HCT116 (cell line): ENCODE data around the gene SLC6A6. TPM values are rescaled to one million over a fixed set of nuclear protein-coding genes. Genes with fewer than 3 reads are reported as not detected.

ENCODE experiments used
- ATAC-seq: fragments of 200-7000 bp; cut with Tn5 transposase; 2 replicates; pipeline ENCODE4 v1.9.1; 2020; ENCODE audit warnings: mild to moderate bottlenecking, moderate library complexity
- BruUV-seq: library from RNA; stranded (reverse); fragments of 400-500 nt; replicated peaks from 2 replicates; lab custom pipeline; 2021; lab: Mats Ljungman, UMichigan
- CTCF ChIA-PET: fragments of 300-600 bp; sonication (Branson Sonifier 250); formaldehyde crosslinking; loops from one replicate; lab custom pipeline; 2021; ENCODE audit warnings: antibody characterized with exemption; lab: Charles Lee
- POLR2A ChIA-PET: fragments of 300-600, 350-600 bp; sonication (Branson Sonifier 250); formaldehyde crosslinking; loops from one replicate; lab custom pipeline; 2021; ENCODE audit warnings: antibody characterized with exemption; lab: Charles Lee
- RAD21 ChIA-PET, 2 experiments: fragments of 300-600 bp; sonication (Branson Sonifier 250); formaldehyde crosslinking; loops; one replicate each; lab custom pipeline; 2023; ENCODE audit warnings: low total read pairs in 2 of 2; ENCODE audit not compliant: uncharacterized antibody in 2 of 2, unreplicated experiment in 2 of 2, low non-redundant PET in 1 of 2; lab: Charles Lee
- DNase-seq: peaks from one replicate; pipeline ENCODE4 v3.0.0-alpha.2; 2010; ENCODE audit warnings: low read depth, low spot score
- H2AFZ ChIP-seq: fragments of 200-600 bp; shearing (Covaris generic), sonication (generic); 2 replicates; pipeline ENCODE4 v1.6.1; 2017; ENCODE audit warnings: low read depth, mixed run types, mixed read lengths, antibody characterized with exemption, low read length; ENCODE audit not compliant: poor library complexity, severe bottlenecking
- H3K27ac ChIP-seq: 2 replicates; pipeline ENCODE4 v1.5.1; 2012; ENCODE audit warnings: low read depth, low read length
- H3K27me3 ChIP-seq: fragments of 200-600 bp; sonication (generic); 2 replicates; pipeline ENCODE4 v1.6.1; 2016; ENCODE audit warnings: mixed run types, low read length, mixed read lengths; ENCODE audit not compliant: insufficient read depth
- H3K36me3 ChIP-seq, 2 experiments: fragments of 200-500 bp in 1 of 2; fragments of 200-600 bp in 1 of 2; sonication (Bioruptor generic) in 1 of 2; sonication (generic) in 1 of 2; 2 replicates each; pipeline versions ENCODE4 v1.5.1 to v1.6.1; 2014 to 2016; ENCODE audit warnings: low read length in 2 of 2, inconsistent platforms in 1 of 2, mixed read lengths in 1 of 2, mixed run types in 1 of 2; ENCODE audit not compliant: insufficient read depth in 2 of 2, control insufficient read depth in 1 of 2
- H3K4me1 ChIP-seq, 2 experiments: fragments of 200-600 bp in 1 of 2; sonication (generic) in 1 of 2; 2 replicates each; pipeline versions ENCODE4 v1.5.1 to v1.6.1; 2012 to 2017; ENCODE audit warnings: low read length in 2 of 2, inconsistent platforms in 1 of 2, mild to moderate bottlenecking in 1 of 2, mixed read lengths in 1 of 2, mixed run types in 1 of 2, moderate library complexity in 1 of 2; ENCODE audit not compliant: insufficient read depth in 2 of 2, control insufficient read depth in 1 of 2
- H3K4me2 ChIP-seq: fragments of 200-600 bp; sonication (generic); 2 replicates; pipeline ENCODE4 v1.6.1; 2017; ENCODE audit warnings: mixed run types, low read length, mixed read lengths
- H3K4me3 ChIP-seq, 2 experiments: fragments of 200-600 bp in 1 of 2; sonication (generic) in 1 of 2; replicated peaks in 1 of 2; 2 replicates each; pipeline ENCODE4 v1.5.1; 2011 to 2016; ENCODE audit warnings: low read length in 2 of 2, control low read depth in 1 of 2, low read depth in 1 of 2, mild to moderate bottlenecking in 1 of 2, mixed read lengths in 1 of 2, mixed run types in 1 of 2
- H3K79me2 ChIP-seq: fragments of 200-600 bp; sonication (generic); 2 replicates; pipeline ENCODE4 v1.6.1; 2017; ENCODE audit warnings: mild to moderate bottlenecking, mixed run types, low read length, moderate library complexity, mixed read lengths; ENCODE audit not compliant: insufficient read depth
- H3K9ac ChIP-seq: fragments of 200-600 bp; sonication (generic); 2 replicates; pipeline ENCODE4 v1.6.1; 2016; ENCODE audit warnings: low read length, mixed read lengths
- H3K9me2 ChIP-seq: fragments of 200-600 bp; sonication (generic), shearing (Covaris generic); 2 replicates; pipeline ENCODE4 v1.6.1; 2017; ENCODE audit warnings: mixed run types, mild to moderate bottlenecking, moderate library complexity; ENCODE audit not compliant: insufficient read depth
- H3K9me3 ChIP-seq, 2 experiments: fragments of 200-500 bp in 1 of 2; fragments of 200-600 bp in 1 of 2; sonication (Bioruptor generic) in 1 of 2; sonication (generic) in 1 of 2; 2 replicates each; pipeline ENCODE4 v1.6.1; 2014 to 2017; ENCODE audit warnings: low read length in 2 of 2, mixed read lengths in 2 of 2, inconsistent platforms in 1 of 2, low read depth in 1 of 2, mild to moderate bottlenecking in 1 of 2, mixed run types in 1 of 2, moderate library complexity in 1 of 2; ENCODE audit not compliant: control insufficient read depth in 1 of 2, insufficient read depth in 1 of 2
- H4K20me1 ChIP-seq: fragments of 200-600 bp; sonication (generic), shearing (Covaris generic); 2 replicates; pipeline ENCODE4 v1.6.1; 2017; ENCODE audit warnings: mixed run types, mild to moderate bottlenecking, moderate library complexity; ENCODE audit not compliant: insufficient read depth
- CBX3 ChIP-seq: IDR thresholded peaks from 2 replicates; pipeline ENCODE4 v1.6.1; 2012; ENCODE audit warnings: low read depth
- CTCF ChIP-seq, 3 experiments: fragments of 200-600 bp in 1 of 3; sonication (generic) in 1 of 3; IDR thresholded peaks in 2 of 3; conservative IDR thresholded peaks in 1 of 3; 2 replicates each; pipeline ENCODE4 v1.5.1; 2012 to 2017; ENCODE audit warnings: low read depth in 2 of 3, low read length in 2 of 3, antibody characterized with exemption in 1 of 3, borderline replicate concordance in 1 of 3, control low read depth in 1 of 3, mild to moderate bottlenecking in 1 of 3, mixed read lengths in 1 of 3, mixed run types in 1 of 3, moderate library complexity in 1 of 3; ENCODE audit not compliant: insufficient read depth in 1 of 3
- EGR1 ChIP-seq: IDR thresholded peaks from 2 replicates; pipeline ENCODE4 v1.6.1; 2012; ENCODE audit warnings: low read depth
- ELF1 ChIP-seq: IDR thresholded peaks from 2 replicates; pipeline ENCODE4 v1.6.1; 2012; ENCODE audit warnings: low read depth, borderline replicate concordance
- FOSL1 ChIP-seq: IDR thresholded peaks from 2 replicates; pipeline ENCODE4 v1.6.1; 2012; ENCODE audit warnings: low read depth
- MAX ChIP-seq: IDR thresholded peaks from 2 replicates; pipeline ENCODE4 v1.6.1; 2012
- POLR2AphosphoS5 ChIP-seq: IDR thresholded peaks from 2 replicates; pipeline ENCODE4 v1.6.1; 2011; ENCODE audit warnings: mild to moderate bottlenecking, low read depth, low read length, moderate library complexity
- RAD21 ChIP-seq: IDR thresholded peaks from 2 replicates; pipeline ENCODE4 v1.6.1; 2012; ENCODE audit warnings: low read depth, mild to moderate bottlenecking
- SP1 ChIP-seq: IDR thresholded peaks from 2 replicates; pipeline ENCODE4 v1.6.1; 2012; ENCODE audit warnings: low read depth
- TCF7L2 ChIP-seq: IDR thresholded peaks from 2 replicates; pipeline ENCODE4 v1.7.0; 2011; ENCODE audit warnings: borderline replicate concordance, inconsistent platforms; ENCODE audit not compliant: insufficient read depth, insufficient read length; ENCODE audit errors: extremely low read depth
- YY1 ChIP-seq: IDR thresholded peaks from 2 replicates; pipeline ENCODE4 v1.6.1; 2011; ENCODE audit warnings: low read length, low read depth, moderate library complexity, mild to moderate bottlenecking; ENCODE audit not compliant: insufficient replicate concordance; ENCODE audit errors: extremely low read depth
- intact Hi-C: fragments of 100-400 bp; cut with micrococcal nuclease; formaldehyde crosslinking; loops from 2 replicates; pipeline ENCODE4 v1.10.0; 2022
- total RNA-seq: library from RNA; stranded (reverse); gene quantifications from one replicate; pipeline ENCODE4 v1.2.1, GENCODE V29; 2021; ENCODE audit not compliant: unreplicated experiment

Gene SLC6A6
- total RNA-seq, 1 experiment from 2014 or later, result 36.3 TPM

GRCh38 chr3:14370720-14371572 lies 31.5 kb upstream of the SLC6A6 start:
- ChIA-PET CTCF (interaction anchor here (0.7 to 1.0 kb wide), 3 partner anchors 96 to 168 kb away, joined by 3 to 4 read pairs (median 3); no protein-coding TSS in a partner anchor), RAD21 (no interaction called here), POLR2A (interaction anchor here (0.6 kb wide), 1 partner anchor 37 kb away, joined by 3 read pairs; no protein-coding TSS in a partner anchor)
- DNase-seq (no peak), ATAC-seq (no peak)
- Histone ChIP-seq H3K9me3 (no peaks in the 10 kb centered on the region), H3K79me2 (no peaks in the 10 kb centered on the region), H4K20me1 (no peaks in the 10 kb centered on the region), H3K27ac (no peak overlapping the region; the same call in 1 of the 2 replicates), H3K4me1 (peaks cover 23 to 45% of the 10 kb centered on the region in 2 experiments), H3K27me3 (no peaks in the 10 kb centered on the region), H2AFZ (no peak overlapping the region), H3K9ac (peak overlapping the region; percentile 10; the same call in 1 of the 2 replicates), H3K36me3 (no peaks in the 10 kb centered on the region), H3K9me2 (no peaks in the 10 kb centered on the region), H3K4me2 (peak overlapping the region; percentile 52), H3K4me3 (0 out of 4 replicates have a peak overlapping the region, but pooled peaks of 1 of the 2 experiments have one; percentile 17)
- intact Hi-C loops, result no loop called here
- 0 out of 2 replicates have a peak, but pooled peaks have one; percentile 5 for TF ChIP-seq MAX
- no peak for TF ChIP-seq ELF1
- no TSS peak for BruUV-seq

GRCh38 chr3:14371573-14372474 lies 30.6 kb upstream of the SLC6A6 start:
- H3K4me2 ChIP-seq, result peak overlapping the region; percentile 52
- H3K9me3 ChIP-seq, result no peaks in the 10 kb centered on the region
- CTCF ChIA-PET, result interaction anchor here (0.7 kb wide), 1 partner anchor 168 kb away, joined by 3 read pairs; no protein-coding TSS in a partner anchor
- H4K20me1 ChIP-seq, result no peaks in the 10 kb centered on the region
- H3K9me2 ChIP-seq, result no peaks in the 10 kb centered on the region
- 0 out of 4 replicates have a peak overlapping the region, but pooled peaks of 1 of the 2 experiments have one; percentile 17 for H3K4me3 ChIP-seq
- no peaks in the 10 kb centered on the region for H3K79me2 ChIP-seq
- H3K27me3 ChIP-seq, result no peaks in the 10 kb centered on the region
- POLR2A ChIA-PET, result interaction anchor here (0.6 kb wide), 1 partner anchor 37 kb away, joined by 3 read pairs; no protein-coding TSS in a partner anchor
- TF ChIP-seq YY1, result peak; percentile 25
- TF ChIP-seq CBX3, result peak; percentile 66
- TF ChIP-seq RAD21, result peak; percentile 10; the same call in 1 of the 2 replicates
- TF ChIP-seq EGR1, result no peak
- TF ChIP-seq CTCF (IDR thresholded peaks at IDR 0.05 in 2 of 3, conservative IDR thresholded peaks at IDR 0.05 in 1 of 3; ENCODE audit: borderline replicate concordance in 1 of 3, insufficient read depth in 1 of 3, low read depth in 2 of 3, low read length in 2 of 3), result peak in 2 of 3 experiments; percentile 22 to 35; a peak in 3 of 6 replicates
- TF ChIP-seq TCF7L2, result peak; percentile 90
- TF ChIP-seq POLR2AphosphoS5, result peak; percentile 58; the same call in 1 of the 2 replicates
- peak; percentile 81 for TF ChIP-seq SP1
- no peak; the same call in 1 of the 2 replicates for TF ChIP-seq FOSL1
- intact Hi-C loops, result no loop called here
- RAD21 ChIA-PET, result no interaction called here
- peak; percentile 77 for ATAC-seq
- H3K9ac ChIP-seq, result peak overlapping the region; percentile 10; the same call in 1 of the 2 replicates
- H3K36me3 ChIP-seq, result no peaks in the 10 kb centered on the region
- BruUV-seq, result no TSS peak
- peak overlapping the region; percentile 37 for H2AFZ ChIP-seq
- DNase-seq, result peak; percentile 88
- H3K4me1 ChIP-seq, result peaks cover 23 to 45% of the 10 kb centered on the region in 2 experiments
- H3K27ac ChIP-seq, result no peak overlapping the region; the same call in 1 of the 2 replicates
